ENCODE measurements around the gene EPG5.
"Not testable (repeated sequence)": the region's sequence is repeated elsewhere in the genome, so short reads cannot be mapped to it uniquely, and the experiment has no call there.

Gene EPG5

GRCh38 chr18:45870419-45870818 lies 96.7 kb downstream of the EPG5 start:
- no peak for DNase-seq (ENCODE audit: low spot score)

- DNase-seq (ENCODE audit: low spot score): no peak
Measured at GRCh38 chr18:45865466-45865865, 101.7 kb downstream of the EPG5 start.

- no peak for DNase-seq (ENCODE audit: low spot score)
Measured at GRCh38 chr18:45864081-45864480, 103.0 kb downstream of the EPG5 start.

GRCh38 chr18:45863469-45863868 lies 103.7 kb downstream of the EPG5 start:
- no peak for DNase-seq (ENCODE audit: low spot score)

- no peak for DNase-seq (ENCODE audit: low spot score)
Measured at GRCh38 chr18:45861926-45862325, 105.2 kb downstream of the EPG5 start.

- DNase-seq (ENCODE audit: low spot score): no peak
Measured at GRCh38 chr18:45860971-45861370, 106.2 kb downstream of the EPG5 start.

GRCh38 chr18:45860492-45860891 lies 106.6 kb downstream of the EPG5 start:
- DNase-seq (ENCODE audit: low spot score): no peak

GRCh38 chr18:45859334-45859733 lies 107.8 kb downstream of the EPG5 start:
- no peak for DNase-seq (ENCODE audit: low spot score)

- DNase-seq (ENCODE audit: low spot score): no peak
Measured at GRCh38 chr18:45856531-45856930, 110.6 kb downstream of the EPG5 start.

GRCh38 chr18:45854036-45854586 lies 113.0 kb downstream of the EPG5 start:
- DNase-seq (ENCODE audit: low spot score): no peak

- no peak for DNase-seq (ENCODE audit: low spot score)
Measured at GRCh38 chr18:45852631-45853030, 114.5 kb downstream of the EPG5 start.

- no peak for DNase-seq (ENCODE audit: low spot score)
Measured at GRCh38 chr18:45851161-45851925, 115.8 kb downstream of the EPG5 start.

- DNase-seq (ENCODE audit: low spot score): no peak
Measured at GRCh38 chr18:45850021-45850420, 117.1 kb downstream of the EPG5 start.

GRCh38 chr18:45849529-45849928 lies 117.6 kb downstream of the EPG5 start:
- DNase-seq (ENCODE audit: low spot score): no peak

- DNase-seq (ENCODE audit: low spot score): not testable (repeated sequence)
Measured at GRCh38 chr18:45848643-45849042, 118.5 kb downstream of the EPG5 start.

- no peak for DNase-seq (ENCODE audit: low spot score)
Measured at GRCh38 chr18:45847119-45847518, 120.0 kb downstream of the EPG5 start.

- DNase-seq (ENCODE audit: low spot score): peak; percentile 47
Measured at GRCh38 chr18:45845410-45845809, 121.7 kb downstream of the EPG5 start.

- DNase-seq (ENCODE audit: low spot score): no peak
Measured at GRCh38 chr18:45844938-45845337, 122.2 kb downstream of the EPG5 start.

GRCh38 chr18:45843019-45843418 lies 124.1 kb downstream of the EPG5 start:
- no peak for DNase-seq (ENCODE audit: low spot score)

- DNase-seq (ENCODE audit: low spot score): no peak
Measured at GRCh38 chr18:45841765-45842442, 125.2 kb downstream of the EPG5 start.

GRCh38 chr18:45841060-45841764 lies 125.9 kb downstream of the EPG5 start:
- DNase-seq (ENCODE audit: low spot score): no peak

Data from hepatic stellate cell (primary cell).